CD4-positive, alpha-beta T cell (primary cell): ENCODE data around the gene NR1H4. TPM values are rescaled to one million over a fixed set of nuclear protein-coding genes. Genes with fewer than 3 reads are reported as not detected.

Experiments
- ATAC-seq: fragments of 200-7000 bp; cut with Tn5 transposase; one replicate; pipeline ENCODE4 v1.10.0; 2022; ENCODE audit warnings: mild to moderate bottlenecking; ENCODE audit not compliant: poor library complexity
- CTCF ChIA-PET: fragments of 350-600 bp; sonication (Branson Sonifier 250); formaldehyde crosslinking; loops from one replicate; lab custom pipeline; 2021; ENCODE audit warnings: antibody characterized with exemption, inconsistent platforms; lab: Charles Lee
- POLR2A ChIA-PET: fragments of 350-600 bp; sonication (Branson Sonifier 250); formaldehyde crosslinking; loops from one replicate; lab custom pipeline; 2021; ENCODE audit warnings: antibody characterized with exemption, inconsistent platforms; lab: Charles Lee
- DNase-seq, 14 experiments: peaks; one replicate each; pipeline ENCODE4 v3.0.0-alpha.2; 2013 to 2020; ENCODE audit warnings: mixed read lengths in 2 of 14
- H3K27ac ChIP-seq, 2 donors: one replicate each; pipeline versions ENCODE4 v1.5.1 to v1.7.0; 2013; ENCODE audit warnings: low read length in 2 of 2, low read depth in 1 of 2, mild to moderate bottlenecking in 1 of 2
- H3K27me3 ChIP-seq, 2 experiments: 1 replicate in 1 of 2; 2 replicates in 1 of 2; pipeline versions ENCODE4 v1.6.1 to v1.7.0; 2013; ENCODE audit warnings: low read length in 2 of 2, control low read depth in 1 of 2, mild to moderate bottlenecking in 1 of 2, moderate library complexity in 1 of 2; ENCODE audit not compliant: insufficient read depth in 2 of 2, control insufficient read depth in 1 of 2
- H3K36me3 ChIP-seq: one replicate; pipeline ENCODE4 v1.6.1; 2013; ENCODE audit warnings: low read length, control low read depth; ENCODE audit not compliant: insufficient read depth
- H3K4me1 ChIP-seq: one replicate; pipeline ENCODE4 v1.6.1; 2013; ENCODE audit warnings: low read length, control low read depth; ENCODE audit not compliant: insufficient read depth
- H3K4me3 ChIP-seq: one replicate; pipeline ENCODE4 v1.5.1; 2013; ENCODE audit warnings: mild to moderate bottlenecking, low read length, moderate library complexity
- H3K9me3 ChIP-seq, 2 experiments: 1 replicate in 1 of 2; 2 replicates in 1 of 2; pipeline versions ENCODE4 v1.6.1 to v1.7.0; 2013; ENCODE audit warnings: low read length in 2 of 2, mild to moderate bottlenecking in 2 of 2, control low read depth in 1 of 2, moderate library complexity in 1 of 2; ENCODE audit not compliant: control insufficient read depth in 1 of 2, insufficient read depth in 1 of 2
- H3K27ac Mint-ChIP-seq: one replicate; pipeline ENCODE4 v1.8.0; 2020; ENCODE audit warnings: mixed read lengths
- H3K27me3 Mint-ChIP-seq: one replicate; pipeline ENCODE4 v1.8.0; 2021; ENCODE audit warnings: mixed read lengths
- H3K36me3 Mint-ChIP-seq: one replicate; pipeline ENCODE4 v1.8.0; 2021; ENCODE audit warnings: low read depth, mixed read lengths
- H3K4me1 Mint-ChIP-seq: one replicate; pipeline ENCODE4 v1.8.0; 2021; ENCODE audit warnings: low read depth, mixed read lengths
- H3K4me3 Mint-ChIP-seq: one replicate; pipeline ENCODE4 v1.8.0; 2020; ENCODE audit warnings: mild to moderate bottlenecking, mixed read lengths
- H3K9me3 Mint-ChIP-seq: one replicate; pipeline ENCODE4 v1.8.0; 2020; ENCODE audit warnings: mixed read lengths
- CTCF ChIP-seq: fragments of 200-600 bp; IDR thresholded peaks from one replicate; pipeline ENCODE4 v1.8.0; 2022; ENCODE audit warnings: antibody characterized with exemption, mild to moderate bottlenecking
- intact Hi-C, 2 experiments: fragments of 100-400 bp; cut with DNase I in 1 of 2; cut with micrococcal nuclease in 1 of 2; formaldehyde crosslinking; loops; one replicate each; pipeline versions ENCODE4 v1.15.1 to v1.9.0; 2023 to 2025; cut with DNase I, micrococcal nuclease
- total RNA-seq, 174 experiments: library from RNA in 2 of 174; stranded (reverse) in 2 of 174; gene quantifications; one replicate each; pipeline ENCODE4 v1.2.3 and lab custom pipeline; 2021 to 2026

NR1H4 gene
- total RNA-seq, 2 experiments from 2014 or later: not detected

GRCh38 chr12:100433701-100434100, 40.0 kb upstream of the NR1H4 start:
- no peak overlapping the region for H3K27ac ChIP-seq
- no peak overlapping the region for H3K4me3 Mint-ChIP-seq
- TF ChIP-seq CTCF: no peak
- no peaks in the 10 kb centered on the region for H3K27me3 Mint-ChIP-seq
- DNase-seq (no peak), ATAC-seq (no peak)
- H3K4me3 ChIP-seq: no peak overlapping the region
- H3K36me3 ChIP-seq: no peaks in the 10 kb centered on the region
- POLR2A ChIA-PET: interaction anchor here (0.5 to 0.7 kb wide), 2 partner anchors 26 to 1223 kb away, joined by 3 read pairs; no protein-coding TSS in a partner anchor
- CTCF ChIA-PET: no interaction called here
- H3K4me1 ChIP-seq: no peaks in the 10 kb centered on the region
- H3K27ac Mint-ChIP-seq: no peak overlapping the region
- H3K9me3 Mint-ChIP-seq: peaks cover 3% of the 10 kb centered on the region
- H3K9me3 ChIP-seq: no peaks in the 10 kb centered on the region
- H3K36me3 Mint-ChIP-seq: no peaks in the 10 kb centered on the region
- intact Hi-C loops: no loop called here
- H3K4me1 Mint-ChIP-seq: no peaks in the 10 kb centered on the region
- no peaks in the 10 kb centered on the region for H3K27me3 ChIP-seq

- no peaks in the 10 kb centered on the region for H3K9me3 ChIP-seq
- H3K27ac Mint-ChIP-seq: no peak overlapping the region
- intact Hi-C loops: no loop called here
- CTCF ChIA-PET: no interaction called here
- H3K27me3 Mint-ChIP-seq: no peaks in the 10 kb centered on the region
- no peak overlapping the region for H3K4me3 ChIP-seq
- H3K4me1 ChIP-seq: no peaks in the 10 kb centered on the region
- no peaks in the 10 kb centered on the region for H3K36me3 Mint-ChIP-seq
- ATAC-seq: no peak
- H3K27ac ChIP-seq: no peak overlapping the region
- H3K36me3 ChIP-seq: no peaks in the 10 kb centered on the region
- H3K27me3 ChIP-seq: no peaks in the 10 kb centered on the region
- H3K4me3 Mint-ChIP-seq: no peak overlapping the region
- H3K9me3 Mint-ChIP-seq: peaks cover under 1% of the 10 kb centered on the region
- no peak for TF ChIP-seq CTCF
- POLR2A ChIA-PET: interaction anchor here (0.5 kb wide), 1 partner anchor 1223 kb away, joined by 3 read pairs; no protein-coding TSS in a partner anchor
- H3K4me1 Mint-ChIP-seq: no peaks in the 10 kb centered on the region
- no peak for DNase-seq
These were observed 39.5 kb upstream of the NR1H4 start for GRCh38 chr12:100434177-100434576.

GRCh38 chr12:100435957-100436356, 37.7 kb upstream of the NR1H4 start:
- Histone ChIP-seq H3K4me1 (no peaks in the 10 kb centered on the region), H3K9me3 (no peaks in the 10 kb centered on the region), H3K4me3 (no peak overlapping the region), H3K27ac (no peak overlapping the region), H3K27me3 (no peaks in the 10 kb centered on the region), H3K36me3 (no peaks in the 10 kb centered on the region)
- H3K4me3 Mint-ChIP-seq: no peak overlapping the region
- peaks cover 9% of the 10 kb centered on the region for H3K27me3 Mint-ChIP-seq
- CTCF ChIA-PET: interaction anchor here (1.2 kb wide), 1 partner anchor 32 kb away, joined by 3 read pairs; no protein-coding TSS in a partner anchor
- intact Hi-C loops: no loop called here
- TF ChIP-seq CTCF: no peak
- ATAC-seq (no peak), DNase-seq (no peak)
- POLR2A ChIA-PET: interaction anchor here (0.6 kb wide), 1 partner anchor 53 kb away, joined by 3 read pairs; no protein-coding TSS in a partner anchor
- H3K4me1 Mint-ChIP-seq: no peaks in the 10 kb centered on the region
- H3K36me3 Mint-ChIP-seq: no peaks in the 10 kb centered on the region
- no peak overlapping the region for H3K27ac Mint-ChIP-seq
- H3K9me3 Mint-ChIP-seq: no peaks in the 10 kb centered on the region
